Kidney tubule cell (primary cell): ENCODE data around the gene CCL1.
A peak's percentile ranks its signal among the peaks of the same experiment; 100 is the strongest.

Experiments used
- DNase-seq: peaks from one replicate; pipeline ENCODE4 v3.0.0-alpha.2; 2018; ENCODE audit warnings: low spot score

CCL1 gene

DNA sequence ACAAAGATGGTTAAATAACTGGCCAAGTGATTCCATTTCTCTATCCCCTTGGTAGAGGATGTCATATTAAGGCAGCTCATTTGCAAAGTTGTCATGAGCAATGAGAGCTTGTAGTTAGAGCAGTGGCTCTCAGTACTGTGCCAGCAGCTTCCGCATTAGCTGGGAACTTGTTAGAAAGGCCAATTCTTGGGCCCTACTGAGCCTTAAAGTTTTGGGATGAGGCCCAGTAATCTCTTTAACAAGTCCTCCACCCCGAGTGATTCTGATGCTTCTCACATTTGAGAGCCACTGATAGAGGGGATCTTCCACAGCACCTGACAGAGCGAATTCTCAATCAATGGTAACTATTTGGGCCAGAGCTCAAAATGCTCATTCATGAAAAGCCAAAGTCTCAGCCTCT, 20.2 kb upstream of the CCL1 start:
- no peak for DNase-seq

DNA sequence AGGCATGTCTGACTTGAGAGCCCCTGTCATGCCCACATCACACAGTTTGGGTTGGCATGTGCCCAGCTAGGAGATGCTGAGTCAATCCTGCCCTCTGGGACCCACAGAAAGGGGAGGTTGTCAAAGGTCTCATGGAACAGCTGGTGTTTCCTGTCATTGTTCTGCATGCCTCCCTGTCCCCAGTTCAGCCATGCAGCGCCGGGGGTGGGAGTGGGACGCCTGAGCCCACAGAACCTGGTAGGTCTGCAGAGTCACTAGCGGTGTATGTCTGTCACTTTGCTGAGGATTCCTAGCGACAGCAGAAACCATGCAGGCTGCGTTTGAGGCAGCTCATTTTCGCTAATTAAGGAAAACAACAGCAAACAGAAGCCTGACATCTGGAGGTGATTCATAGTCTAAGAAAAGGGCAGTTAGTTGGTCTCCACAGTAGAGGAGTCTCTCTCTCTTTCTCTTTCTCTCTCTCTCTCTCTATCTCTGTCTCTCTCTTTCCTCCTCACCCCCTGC, 19.6 kb upstream of the CCL1 start:
- DNase-seq, result peak; percentile 20

DNA sequence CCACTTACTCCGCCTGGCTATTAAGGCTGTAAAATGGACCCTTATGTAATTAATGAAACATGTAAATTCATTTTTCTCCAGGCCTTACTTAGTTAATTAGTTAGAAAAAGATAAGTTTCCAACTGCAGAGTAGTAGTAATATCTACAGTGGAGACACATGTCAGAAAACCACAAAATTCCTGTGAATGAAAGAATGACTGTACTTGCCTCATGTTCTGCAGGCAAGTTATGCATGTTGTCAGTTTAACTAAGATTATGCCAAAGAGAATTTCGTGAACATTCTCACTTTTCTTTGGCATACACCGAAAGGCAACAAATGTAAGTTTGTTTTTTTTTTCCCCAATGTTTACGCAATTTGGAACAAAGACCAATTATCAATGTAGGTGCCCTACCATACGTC, 16.8 kb upstream of the CCL1 start:
- no peak for DNase-seq

GRCh38 chr17:34378664-34379101, 15.7 kb upstream of the CCL1 start:
- no peak for DNase-seq

DNA sequence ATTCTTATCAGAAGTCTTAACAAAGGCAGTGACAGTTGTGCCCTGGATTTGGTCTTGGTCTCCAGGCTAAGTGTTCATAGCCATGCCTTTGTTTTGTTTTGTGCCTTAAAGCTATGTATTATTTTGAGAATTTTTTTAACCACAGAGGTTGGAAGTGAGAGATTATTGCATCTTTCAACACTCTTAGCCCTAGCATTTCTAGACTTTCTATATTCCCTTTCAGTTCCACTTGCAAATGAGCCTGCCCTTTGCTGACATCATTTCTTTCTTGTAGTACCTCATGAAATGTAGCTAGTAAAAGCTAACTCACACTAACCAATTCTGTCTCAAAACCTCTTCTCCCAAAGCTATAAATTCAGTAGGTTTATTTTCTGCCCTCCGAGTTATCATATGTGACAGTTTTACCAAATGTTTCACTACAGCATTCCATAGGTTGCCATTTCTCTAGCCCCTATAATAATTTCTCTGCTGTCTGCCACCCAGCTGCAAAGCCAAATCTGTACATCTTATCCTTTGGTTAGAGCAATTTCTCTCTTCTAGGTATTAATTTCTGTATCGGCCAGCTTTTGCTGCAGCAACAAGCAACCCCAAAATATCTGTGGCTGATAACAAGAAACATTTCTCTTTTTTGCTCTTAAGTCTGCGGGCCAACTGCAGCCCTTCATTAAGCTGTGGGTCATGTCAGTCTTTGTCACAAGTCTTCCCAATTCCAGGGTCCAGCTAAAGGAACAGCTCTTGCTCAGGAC, 14.2 kb upstream of the CCL1 start:
- DNase-seq, result no peak

- DNase-seq, result no peak
These were observed 12.5 kb upstream of the CCL1 start for GRCh38 chr17:34375426-34375997.

DNA sequence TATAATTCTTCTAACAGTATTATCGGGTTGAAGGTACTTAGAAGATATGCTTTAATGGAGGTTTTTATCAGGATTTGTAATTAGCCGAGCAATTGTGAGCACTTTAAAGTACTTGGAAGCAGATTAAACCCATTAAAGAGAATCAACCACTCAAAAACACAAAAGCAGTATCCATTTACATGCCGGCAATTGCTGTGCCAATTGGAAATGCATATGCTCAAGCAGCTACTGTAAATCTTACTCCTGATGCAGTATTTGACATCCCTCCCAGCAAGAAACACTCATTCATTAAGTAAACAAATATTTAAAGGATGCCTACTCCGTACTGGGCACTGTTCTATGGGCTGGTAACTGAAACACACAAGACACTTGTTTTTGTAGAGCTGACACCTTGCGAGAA, 11.4 kb upstream of the CCL1 start:
- DNase-seq, result no peak

GRCh38 chr17:34371405-34372100, 8.5 kb upstream of the CCL1 start:
- no peak for DNase-seq

DNA sequence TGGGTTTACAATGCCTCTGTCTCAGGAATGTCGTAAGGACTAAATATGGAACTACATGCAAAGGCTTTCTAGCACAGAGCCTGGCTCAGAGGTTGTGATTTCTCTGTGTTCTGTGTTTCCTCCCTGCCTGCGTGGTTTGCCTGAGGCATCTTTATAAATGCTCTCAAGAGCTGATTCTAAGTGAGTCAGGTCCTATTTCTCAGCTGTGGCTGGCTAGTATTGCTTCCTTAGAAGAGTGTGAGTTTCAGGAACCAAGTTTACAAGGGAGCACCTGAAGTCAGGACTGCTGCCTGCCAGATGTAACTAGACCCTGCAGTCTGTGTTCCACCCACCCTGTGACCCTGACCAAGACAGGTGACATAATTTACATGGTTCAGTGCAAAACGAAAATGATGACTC, 8.0 kb upstream of the CCL1 start:
- peak; percentile 29 for DNase-seq

DNA sequence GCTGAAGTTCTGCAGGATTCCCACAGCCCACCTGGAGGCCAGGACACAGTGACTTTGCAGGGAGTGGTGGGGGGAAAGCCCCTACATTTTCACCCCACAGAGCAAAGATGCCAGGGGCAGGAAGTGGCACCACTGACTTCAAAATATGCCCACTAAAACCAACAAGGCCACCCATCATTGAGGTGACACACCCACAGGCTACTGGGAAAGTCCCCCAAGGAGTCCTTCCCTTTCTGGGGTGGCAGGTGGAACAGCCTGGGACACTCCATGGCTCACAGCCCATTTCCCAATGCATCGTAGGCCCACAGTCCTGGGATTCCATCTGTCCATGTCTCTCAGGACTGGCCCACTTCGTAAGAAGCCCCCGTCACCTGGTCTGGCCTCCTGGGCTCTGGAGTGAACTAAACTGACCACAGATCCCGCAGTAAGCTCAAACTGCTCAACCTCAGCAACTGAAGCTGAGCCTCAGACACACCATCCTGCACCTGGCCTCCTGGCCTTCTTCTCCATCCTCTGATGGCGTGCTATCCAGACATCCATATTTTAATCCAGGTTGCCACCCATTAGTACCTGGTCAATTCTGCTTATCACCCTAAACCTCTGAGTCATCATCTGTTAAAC, 7.5 kb upstream of the CCL1 start:
- DNase-seq, result no peak

DNA sequence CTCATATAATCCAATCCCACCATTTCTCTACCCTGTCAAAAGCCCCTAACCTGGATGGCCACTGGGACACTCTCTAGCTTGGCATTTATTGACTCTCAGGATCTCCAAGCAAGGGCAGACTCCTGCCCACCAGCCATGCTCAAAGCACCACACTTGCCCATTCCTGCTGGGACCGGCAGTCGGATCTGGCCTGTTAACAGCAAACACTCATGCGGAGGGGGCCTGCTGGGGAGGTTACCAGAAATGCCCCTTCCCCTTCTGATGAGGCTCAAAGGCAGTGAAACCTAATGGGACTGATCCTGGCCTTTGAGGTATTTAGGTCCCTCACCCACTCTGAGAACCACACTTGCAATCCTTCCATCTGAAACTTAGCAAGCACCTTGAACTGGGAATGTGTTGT, 6.5 kb upstream of the CCL1 start:
- DNase-seq, result no peak

DNA sequence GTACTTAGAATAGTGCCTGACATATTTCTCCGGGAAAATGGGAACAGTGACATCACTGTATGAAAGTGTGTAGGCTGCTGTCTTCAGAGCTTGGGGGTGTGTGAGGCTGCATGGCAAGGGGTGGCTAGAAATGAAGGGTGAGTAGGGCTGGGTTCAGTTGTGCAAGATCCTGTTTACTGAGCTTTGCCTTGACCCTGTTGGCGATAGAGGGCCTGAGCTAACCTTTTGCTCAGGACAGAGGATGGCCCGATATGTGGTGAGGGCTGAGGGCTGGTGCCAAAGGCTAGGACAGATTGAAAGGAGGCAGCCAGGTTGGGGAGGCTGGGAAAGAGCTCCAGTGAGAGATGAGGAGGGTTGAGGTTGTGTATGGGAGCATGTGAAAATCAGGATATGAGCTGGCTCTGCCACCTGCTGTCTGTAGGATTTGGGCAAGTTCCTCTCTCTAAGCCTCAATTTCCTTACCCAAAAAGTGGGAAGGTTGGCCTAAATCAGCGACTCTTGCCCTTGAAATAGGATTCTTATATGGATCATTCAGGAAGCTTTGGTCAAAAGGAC, 6.0 kb upstream of the CCL1 start:
- no peak for DNase-seq

- no peak for DNase-seq
These were observed 5.3 kb upstream of the CCL1 start for GRCh38 chr17:34368196-34368945.

DNA sequence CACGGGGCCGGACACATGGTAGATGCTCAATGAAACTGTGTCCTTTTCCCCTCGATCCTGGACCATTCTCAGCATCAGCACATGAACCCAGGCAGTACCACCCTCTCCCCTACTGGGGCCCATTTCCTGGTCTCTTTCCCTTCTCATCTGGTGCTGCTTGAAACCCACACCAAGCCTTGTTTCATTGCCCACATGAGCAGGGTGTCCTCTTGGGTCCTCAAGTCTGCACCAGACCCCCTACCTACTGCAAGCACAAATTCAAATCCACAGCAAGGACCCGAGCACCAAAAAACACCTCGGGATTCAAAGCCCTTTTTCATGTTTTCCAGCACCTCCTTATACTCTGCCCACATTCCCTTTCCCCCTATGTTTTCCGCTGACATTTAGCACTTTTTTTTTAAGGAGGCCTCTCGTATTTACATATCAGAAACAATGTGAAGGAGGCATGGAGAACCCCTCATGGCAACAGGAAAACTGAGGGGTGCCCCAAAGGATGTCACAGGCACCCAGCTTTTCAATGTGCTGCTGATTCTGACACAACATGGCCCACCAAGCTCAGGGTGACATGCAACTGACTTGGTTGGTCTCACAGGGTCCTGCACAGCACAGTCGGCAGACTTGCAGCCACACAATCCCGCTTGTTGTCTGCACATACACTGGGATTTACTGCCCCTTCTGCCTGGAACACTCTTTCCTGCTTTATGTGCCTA, 4.6 kb upstream of the CCL1 start:
- no peak for DNase-seq

GRCh38 chr17:34366529-34367107, 3.6 kb upstream of the CCL1 start:
- no peak for DNase-seq

- no peak for DNase-seq
These were observed 3.0 kb upstream of the CCL1 start for GRCh38 chr17:34366010-34366409.

GRCh38 chr17:34365340-34365739, 2.3 kb upstream of the CCL1 start:
- DNase-seq, result no peak

DNA sequence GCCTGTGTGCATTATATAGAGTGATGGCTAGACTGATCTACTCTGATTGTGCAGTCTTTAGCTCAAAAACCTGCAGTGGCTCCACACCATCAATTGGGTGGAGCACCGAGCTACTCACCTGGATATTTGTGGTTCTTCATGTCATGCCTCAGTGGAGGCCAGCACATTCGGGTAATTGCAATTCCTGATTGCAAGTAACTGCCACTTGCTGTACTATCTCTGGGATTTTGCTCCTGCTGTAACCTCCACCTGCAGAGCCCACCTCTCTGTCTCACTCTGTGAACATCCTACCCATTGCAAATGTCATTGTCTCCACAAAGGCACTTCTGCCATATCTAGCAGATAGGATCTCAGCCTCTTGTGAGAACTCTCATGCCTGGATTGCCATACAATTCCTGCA, 1.7 kb upstream of the CCL1 start:
- peak; percentile 42 for DNase-seq

GRCh38 chr17:34361478-34362061, 1.5 kb downstream of the CCL1 start:
- peak; percentile 90 for DNase-seq

GRCh38 chr17:34360601-34361270, 2.3 kb downstream of the CCL1 start:
- no peak for DNase-seq
